IMR-90 (cell line): ENCODE measurements around the gene SLC24A3. TPM values are rescaled to one million over a fixed set of nuclear protein-coding genes. Genes with fewer than 3 reads are reported as not detected.

Experiments
- ATAC-seq: fragments of 200-7000 bp; cut with Tn5 transposase; 2 replicates; pipeline ENCODE4 v1.9.1; 2020; ENCODE audit warnings: low read depth, mild to moderate bottlenecking, moderate library complexity
- BruUV-seq: library from RNA; stranded (reverse); fragments of 400-500 nt; replicated peaks from 2 replicates; lab custom pipeline; 2021; lab: Mats Ljungman, UMichigan
- CTCF ChIA-PET: fragments of 300-600 bp; formaldehyde crosslinking; extraction: SDS; loops from one replicate; lab custom pipeline; 2021; ENCODE audit warnings: antibody characterized with exemption; lab: Yijun Ruan, JAX
- POLR2A ChIA-PET: fragments of 300-600 bp; sonication (Branson Sonifier 250); formaldehyde crosslinking; loops from one replicate; lab custom pipeline; 2022; ENCODE audit warnings: antibody characterized with exemption; ENCODE audit not compliant: unreplicated experiment; lab: Charles Lee
- DNase-seq: peaks from one replicate; pipeline ENCODE4 v3.0.0; 2013
- H2AFZ ChIP-seq: replicated peaks from 2 replicates; pipeline ENCODE3; 2013; ENCODE audit warnings: low read length, mild to moderate bottlenecking; ENCODE audit not compliant: poor library complexity
- H2AK5ac ChIP-seq: 2 replicates; pipeline ENCODE4 v1.6.1; 2013; ENCODE audit warnings: low read depth, low read length, inconsistent platforms
- H2AK9ac ChIP-seq: replicated peaks from 2 replicates; pipeline ENCODE3; 2013; ENCODE audit warnings: mild to moderate bottlenecking, low read depth, low read length, moderate library complexity; ENCODE audit not compliant: poor library complexity
- H2BK120ac ChIP-seq: 2 replicates; pipeline ENCODE4 v1.6.1; 2013; ENCODE audit warnings: low read depth, low read length, inconsistent platforms
- H2BK15ac ChIP-seq: 3 replicates; pipeline ENCODE4 v1.6.1; 2013; ENCODE audit warnings: low read depth, low read length, inconsistent platforms
- H2BK20ac ChIP-seq: 2 replicates; pipeline ENCODE4 v1.6.1; 2013; ENCODE audit warnings: low read depth, mild to moderate bottlenecking, inconsistent platforms, low read length, moderate library complexity
- H2BK5ac ChIP-seq: 2 replicates; pipeline ENCODE4 v1.6.1; 2013; ENCODE audit warnings: mild to moderate bottlenecking, low read depth, low read length, inconsistent platforms; ENCODE audit not compliant: poor library complexity, severe bottlenecking
- H3K14ac ChIP-seq: replicated peaks from 2 replicates; pipeline ENCODE4 v1.6.1; 2013; ENCODE audit warnings: low read depth, low read length, inconsistent platforms
- H3K18ac ChIP-seq: 2 replicates; pipeline ENCODE4 v1.6.1; 2013; ENCODE audit warnings: low read depth, low read length, control low read depth
- H3K23ac ChIP-seq: 2 replicates; pipeline ENCODE4 v1.6.1; 2013; ENCODE audit warnings: low read depth, low read length, inconsistent platforms
- H3K27ac ChIP-seq: 2 replicates; pipeline ENCODE4 v1.5.1; 2013; ENCODE audit warnings: mild to moderate bottlenecking, control low read depth, low read length; ENCODE audit not compliant: insufficient read depth
- H3K27me3 ChIP-seq: 2 replicates; pipeline ENCODE4 v1.6.1; 2013; ENCODE audit warnings: low read length; ENCODE audit not compliant: control insufficient read depth, insufficient read depth
- H3K36me3 ChIP-seq: 2 replicates; pipeline ENCODE4 v1.6.1; 2013; ENCODE audit warnings: low read length, mixed read lengths; ENCODE audit not compliant: control insufficient read depth, insufficient read depth
- H3K4ac ChIP-seq: 2 replicates; pipeline ENCODE4 v1.6.1; 2013; ENCODE audit warnings: low read depth, low read length, inconsistent platforms
- H3K4me1 ChIP-seq: 2 replicates; pipeline ENCODE4 v1.6.1; 2013; ENCODE audit warnings: low read length, mixed read lengths; ENCODE audit not compliant: control insufficient read depth, insufficient read depth
- H3K4me2 ChIP-seq: 2 replicates; pipeline ENCODE4 v1.6.1; 2013; ENCODE audit warnings: low read depth, mild to moderate bottlenecking, control low read depth, low read length, moderate library complexity
- H3K4me3 ChIP-seq: 2 replicates; pipeline ENCODE4 v1.5.1; 2013; ENCODE audit warnings: low read depth, mild to moderate bottlenecking, control low read depth, low read length, moderate library complexity; ENCODE audit not compliant: insufficient read depth
- H3K56ac ChIP-seq: 2 replicates; pipeline ENCODE4 v1.6.1; 2013; ENCODE audit warnings: low read length, inconsistent platforms; ENCODE audit not compliant: insufficient read depth; ENCODE audit errors: extremely low read depth
- H3K79me1 ChIP-seq, 2 experiments: 2 replicates each; pipeline ENCODE4 v1.6.1; 2013; ENCODE audit warnings: low read length in 2 of 2, inconsistent platforms in 1 of 2, low read depth in 1 of 2
- H3K9ac ChIP-seq: 2 replicates; pipeline ENCODE4 v1.6.1; 2013; ENCODE audit warnings: low read depth, low read length, control low read depth
- H3K9me1 ChIP-seq: 2 replicates; pipeline ENCODE4 v1.6.1; 2013; ENCODE audit warnings: low read length, inconsistent platforms; ENCODE audit not compliant: insufficient read depth
- H3K9me3 ChIP-seq: 2 replicates; pipeline ENCODE4 v1.6.1; 2013; ENCODE audit warnings: low read length; ENCODE audit not compliant: control insufficient read depth, insufficient read depth
- H4K20me1 ChIP-seq: 2 replicates; pipeline ENCODE4 v1.6.1; 2013; ENCODE audit warnings: low read length, inconsistent platforms; ENCODE audit not compliant: insufficient read depth
- H4K5ac ChIP-seq: 2 replicates; pipeline ENCODE4 v1.6.1; 2013; ENCODE audit warnings: mild to moderate bottlenecking, low read depth, low read length, control low read depth
- H4K8ac ChIP-seq, 2 experiments: 2 replicates each; pipeline ENCODE4 v1.6.1; 2013; ENCODE audit warnings: low read depth in 2 of 2, low read length in 2 of 2, control low read depth in 1 of 2, inconsistent platforms in 1 of 2
- H4K91ac ChIP-seq: 2 replicates; pipeline ENCODE4 v1.6.1; 2013; ENCODE audit warnings: low read depth, low read length, inconsistent platforms; ENCODE audit not compliant: insufficient read depth
- dilution Hi-C: fragments of 300-500 bp; cut with HindIII; formaldehyde crosslinking; loops from one replicate; pipeline ENCODE4 v1.14.3; 2018; ENCODE audit warnings: low sequenced_read_pairs; ENCODE audit not compliant: unreplicated experiment
- in situ Hi-C: fragments of 300-500 bp; cut with MboI; formaldehyde crosslinking; loops from 3 replicates; pipeline ENCODE4 v1.14.3; 2019; ENCODE audit warnings: low sequenced_read_pairs, inconsistent platforms, mixed read lengths
- intact Hi-C: fragments of 100-400 bp; cut with micrococcal nuclease; formaldehyde crosslinking; loops from 2 replicates; pipeline ENCODE4 v1.10.0; 2022
- polyA plus RNA-seq, 3 experiments: library from polyadenylated mRNA; depleted of rRNA; stranded (reverse); fragments of >200 nt; gene quantifications; 2 replicates each; pipeline ENCODE4 v1.2.3, GENCODE V29; 2012; ENCODE audit warnings: low replicate concordance in 1 of 3
- total RNA-seq: library from RNA; depleted of rRNA; stranded (reverse); fragments of >200 nt; gene quantifications from 2 replicates; pipeline ENCODE4 v1.2.3, GENCODE V29; 2012
- TF ChIP-seq, protein P1 (sequence below): fragments of 150-350 bp; IDR thresholded peaks from 2 replicates; pipeline ENCODE4 v1.6.1; 2016; ENCODE audit warnings: low read depth, mild to moderate bottlenecking, low read length, moderate library complexity, borderline replicate concordance

SLC24A3 gene
- total and polyA plus RNA-seq, 2 of the 4 experiments (the other 2 are of a cell fraction), result not detected

DNA sequence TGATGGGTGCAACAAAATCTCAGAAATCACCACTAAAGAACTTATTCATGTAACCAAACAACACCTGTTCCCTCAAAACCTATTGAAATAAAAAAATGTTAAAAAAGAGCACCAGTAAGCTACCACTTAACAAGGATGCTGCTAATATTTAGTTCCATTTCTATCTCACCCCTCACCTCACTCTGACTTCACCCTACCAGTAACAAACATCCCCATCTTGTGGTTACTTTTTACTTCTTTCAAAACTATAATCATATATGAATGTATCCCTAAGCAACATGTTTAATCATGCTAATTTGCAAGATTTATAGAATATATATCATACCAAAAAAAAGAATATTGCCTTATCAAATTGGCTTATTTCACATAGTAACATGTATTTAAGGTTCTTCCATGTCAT is 27.4 kb upstream of the SLC24A3 start:
- Histone ChIP-seq H3K27ac (no peak overlapping the region), H3K79me1 (no peaks in the 10 kb centered on the region), H3K56ac (no peak overlapping the region), H2AK5ac (no peak overlapping the region), H3K4me2 (no peak overlapping the region), H3K27me3 (no peaks in the 10 kb centered on the region), H2BK15ac (no peak overlapping the region), H3K4me3 (no peak overlapping the region), H4K5ac (no peak overlapping the region), H4K8ac (no peak overlapping the region), H2BK120ac (no peak overlapping the region), H3K9ac (no peak overlapping the region), H4K91ac (no peak overlapping the region), H2AFZ (no peak overlapping the region), H3K9me1 (no peaks in the 10 kb centered on the region), H3K14ac (no peak overlapping the region), H4K20me1 (no peaks in the 10 kb centered on the region), H2BK20ac (no peak overlapping the region), H3K9me3 (no peaks in the 10 kb centered on the region), H3K4me1 (no peaks in the 10 kb centered on the region), H3K4ac (no peak overlapping the region), H3K18ac (no peak overlapping the region), H2BK5ac (no peak overlapping the region), H3K23ac (no peak overlapping the region), H3K36me3 (no peaks in the 10 kb centered on the region), H2AK9ac (no peak overlapping the region)
- intact Hi-C loops (no loop called here), in situ Hi-C loops (no loop called here), dilution Hi-C loops (no loop called here)
- no TSS peak for BruUV-seq
- TF ChIP-seq, protein P1, sequence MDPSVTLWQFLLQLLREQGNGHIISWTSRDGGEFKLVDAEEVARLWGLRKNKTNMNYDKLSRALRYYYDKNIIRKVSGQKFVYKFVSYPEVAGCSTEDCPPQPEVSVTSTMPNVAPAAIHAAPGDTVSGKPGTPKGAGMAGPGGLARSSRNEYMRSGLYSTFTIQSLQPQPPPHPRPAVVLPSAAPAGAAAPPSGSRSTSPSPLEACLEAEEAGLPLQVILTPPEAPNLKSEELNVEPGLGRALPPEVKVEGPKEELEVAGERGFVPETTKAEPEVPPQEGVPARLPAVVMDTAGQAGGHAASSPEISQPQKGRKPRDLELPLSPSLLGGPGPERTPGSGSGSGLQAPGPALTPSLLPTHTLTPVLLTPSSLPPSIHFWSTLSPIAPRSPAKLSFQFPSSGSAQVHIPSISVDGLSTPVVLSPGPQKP, result no peak
- ATAC-seq (no peak), DNase-seq (no peak)
- ChIA-PET CTCF (no interaction called here), POLR2A (no interaction called here)
